ENCODE results near the gene MXRA7.
"Not testable (repeated sequence)": the region's sequence is repeated elsewhere in the genome, so short reads cannot be mapped to it uniquely, and the experiment has no call there.

Gene MXRA7

DNA sequence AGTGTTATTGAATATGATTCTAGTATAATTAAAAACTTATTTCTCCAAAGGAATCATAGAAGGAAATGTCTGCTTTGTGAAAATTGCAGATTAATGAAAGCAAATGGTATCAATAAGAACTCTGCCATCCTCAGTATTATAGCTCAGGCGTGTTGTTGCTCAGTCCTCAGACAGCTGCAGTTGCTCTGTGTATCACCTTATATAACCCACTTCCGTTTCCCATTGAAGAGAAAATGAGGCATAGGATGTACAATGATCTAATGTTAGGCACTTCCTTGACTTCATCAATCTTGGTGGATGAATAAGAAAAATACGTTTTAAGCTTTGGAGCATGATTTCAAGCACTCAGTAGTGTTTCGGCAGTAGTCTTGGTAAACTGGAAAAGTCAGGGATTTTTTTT, 41.2 kb upstream of the MXRA7 start:
- TF ChIP-seq, protein P1, sequence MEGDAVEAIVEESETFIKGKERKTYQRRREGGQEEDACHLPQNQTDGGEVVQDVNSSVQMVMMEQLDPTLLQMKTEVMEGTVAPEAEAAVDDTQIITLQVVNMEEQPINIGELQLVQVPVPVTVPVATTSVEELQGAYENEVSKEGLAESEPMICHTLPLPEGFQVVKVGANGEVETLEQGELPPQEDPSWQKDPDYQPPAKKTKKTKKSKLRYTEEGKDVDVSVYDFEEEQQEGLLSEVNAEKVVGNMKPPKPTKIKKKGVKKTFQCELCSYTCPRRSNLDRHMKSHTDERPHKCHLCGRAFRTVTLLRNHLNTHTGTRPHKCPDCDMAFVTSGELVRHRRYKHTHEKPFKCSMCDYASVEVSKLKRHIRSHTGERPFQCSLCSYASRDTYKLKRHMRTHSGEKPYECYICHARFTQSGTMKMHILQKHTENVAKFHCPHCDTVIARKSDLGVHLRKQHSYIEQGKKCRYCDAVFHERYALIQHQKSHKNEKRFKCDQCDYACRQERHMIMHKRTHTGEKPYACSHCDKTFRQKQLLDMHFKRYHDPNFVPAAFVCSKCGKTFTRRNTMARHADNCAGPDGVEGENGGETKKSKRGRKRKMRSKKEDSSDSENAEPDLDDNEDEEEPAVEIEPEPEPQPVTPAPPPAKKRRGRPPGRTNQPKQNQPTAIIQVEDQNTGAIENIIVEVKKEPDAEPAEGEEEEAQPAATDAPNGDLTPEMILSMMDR (IDR thresholded peaks at IDR 0.05): no peak
- intact Hi-C loops (cut with DNase I; ENCODE audit: low total_unique reads): no loop called here
- H3K36me3 ChIP-seq: peaks cover 32 to 68% (median 53%) of the 10 kb centered on the region in 3 donors
- no peak overlapping the region for H3K4me3 ChIP-seq
- H3K4me1 ChIP-seq: no peaks in the 10 kb centered on the region
- no peak overlapping the region for H3K27ac ChIP-seq
- DNase-seq: no peak
- no peaks in the 10 kb centered on the region for H3K9me3 ChIP-seq
- no peaks in the 10 kb centered on the region for H3K27me3 ChIP-seq

- intact Hi-C loops (cut with DNase I; ENCODE audit: low total_unique reads): no loop called here
Observed at GRCh38 chr17:76751416-76751993, 40.7 kb upstream of the MXRA7 start.

GRCh38 chr17:76748657-76749056, 37.9 kb upstream of the MXRA7 start:
- no peaks in the 10 kb centered on the region for H3K27me3 ChIP-seq
- no peaks in the 10 kb centered on the region for H3K9me3 ChIP-seq
- no peak for DNase-seq
- H3K36me3 ChIP-seq: peaks cover 36 to 69% (median 55%) of the 10 kb centered on the region in 3 donors
- intact Hi-C loops (cut with DNase I; ENCODE audit: low total_unique reads): no loop called here
- H3K4me3 ChIP-seq: no peak overlapping the region
- no peak overlapping the region for H3K27ac ChIP-seq
- TF ChIP-seq, protein P1 (IDR thresholded peaks at IDR 0.05): no peak
- H3K4me1 ChIP-seq: no peaks in the 10 kb centered on the region

More at GRCh38 chr17:76751416-76751993, 40.7 kb upstream of the MXRA7 start:
- no peak overlapping the region for H3K27ac ChIP-seq
- TF ChIP-seq, protein P1 (IDR thresholded peaks at IDR 0.05): no peak
- H3K4me1 ChIP-seq: no peaks in the 10 kb centered on the region
- DNase-seq: no peak
- peaks cover 32 to 68% (median 53%) of the 10 kb centered on the region in 3 donors for H3K36me3 ChIP-seq
- no peaks in the 10 kb centered on the region for H3K9me3 ChIP-seq
- no peaks in the 10 kb centered on the region for H3K27me3 ChIP-seq
- H3K4me3 ChIP-seq: no peak overlapping the region

DNA sequence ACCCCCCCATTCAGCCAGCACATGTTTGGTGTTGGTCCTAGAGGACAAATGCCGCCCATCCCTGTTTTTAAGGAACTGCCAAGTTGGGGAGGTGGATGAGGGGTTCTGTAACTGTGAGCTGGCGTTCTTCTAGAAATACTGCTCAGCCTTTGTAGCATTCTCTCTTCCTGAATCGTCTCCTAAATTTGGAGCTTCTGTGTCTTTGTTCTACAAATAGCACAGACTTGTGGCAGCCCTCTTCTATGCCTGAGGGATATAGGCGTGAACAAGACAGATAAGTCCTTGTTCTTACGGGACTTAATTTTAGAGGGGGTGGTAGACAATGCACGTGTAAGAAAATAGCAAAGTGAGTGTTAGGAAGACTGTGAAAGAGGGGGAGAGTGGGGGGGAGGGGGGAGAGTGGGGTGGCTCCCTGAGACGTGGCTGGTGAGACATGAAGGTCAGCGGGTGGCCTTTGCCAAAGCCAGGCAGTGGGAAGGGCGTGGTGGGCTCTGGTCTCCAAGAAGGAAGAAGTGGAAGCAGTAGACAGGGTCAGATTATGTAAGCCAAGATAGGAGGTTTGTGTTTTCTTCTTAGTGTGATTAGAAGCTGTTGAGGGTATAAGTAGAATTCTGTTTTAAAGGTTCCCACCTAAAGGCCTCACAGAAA, 37.1 kb upstream of the MXRA7 start:
- peaks cover 39 to 74% (median 47%) of the 10 kb centered on the region in 3 donors for H3K36me3 ChIP-seq
- H3K27ac ChIP-seq: no peak overlapping the region
- H3K9me3 ChIP-seq: no peaks in the 10 kb centered on the region
- H3K4me3 ChIP-seq: no peak overlapping the region
- DNase-seq: no peak
- no peaks in the 10 kb centered on the region for H3K27me3 ChIP-seq
- no peaks in the 10 kb centered on the region for H3K4me1 ChIP-seq
- TF ChIP-seq, protein P1 (IDR thresholded peaks at IDR 0.05): no peak
- intact Hi-C loops (cut with DNase I; ENCODE audit: low total_unique reads): no loop called here

GRCh38 chr17:76745785-76746184, 35.0 kb upstream of the MXRA7 start:
- intact Hi-C loops (cut with DNase I; ENCODE audit: low total_unique reads); H3K27ac ChIP-seq; H3K27me3 ChIP-seq; H3K9me3 ChIP-seq; H3K4me3 ChIP-seq; H3K4me1 ChIP-seq; DNase-seq: not testable (repeated sequence)
- peaks cover 41 to 64% (median 45%) of the 10 kb centered on the region in 3 donors for H3K36me3 ChIP-seq

DNA sequence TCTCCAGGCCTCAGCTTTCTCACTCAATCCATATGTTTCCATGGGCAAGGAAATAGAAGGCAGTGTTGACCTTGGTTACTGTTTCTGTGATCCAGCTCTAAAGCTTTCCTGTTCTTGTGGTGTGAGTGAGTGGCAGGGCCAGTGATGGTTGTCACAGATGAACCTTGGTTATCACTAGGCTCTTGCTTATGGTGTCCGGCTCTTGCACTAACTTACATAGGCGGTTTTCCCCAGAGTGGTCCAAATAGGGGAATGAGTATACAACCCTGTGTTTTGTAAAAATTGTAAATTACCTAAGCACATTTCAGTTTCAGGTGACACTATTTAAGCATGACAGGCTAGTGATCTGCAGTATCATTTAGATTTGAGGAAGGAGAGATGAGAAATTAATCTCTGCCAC, 34.0 kb upstream of the MXRA7 start:
- peaks cover 41 to 59% (median 45%) of the 10 kb centered on the region in 3 donors for H3K36me3 ChIP-seq
- H3K4me3 ChIP-seq: no peak overlapping the region
- no peak overlapping the region for H3K27ac ChIP-seq
- intact Hi-C loops (cut with DNase I; ENCODE audit: low total_unique reads): no loop called here
- no peaks in the 10 kb centered on the region for H3K9me3 ChIP-seq
- peaks cover 0 to 13% (median 4%) of the 10 kb centered on the region in 4 donors for H3K4me1 ChIP-seq
- no peaks in the 10 kb centered on the region for H3K27me3 ChIP-seq
- DNase-seq: no peak
- TF ChIP-seq, protein P1 (IDR thresholded peaks at IDR 0.05): no peak

Data from tibial artery (tissue), 4 donors.